ENCODE results near the gene MEGF10.

The MEGF10 gene

GRCh38 chr5:127506616-127507015 lies 216.0 kb downstream of the MEGF10 start:
- H3K27ac ChIP-seq: no peak overlapping the region
- H3K4me3 ChIP-seq: no peak overlapping the region
- DNase-seq (ENCODE audit: low spot score): no peak
- TF ChIP-seq, protein P1, sequence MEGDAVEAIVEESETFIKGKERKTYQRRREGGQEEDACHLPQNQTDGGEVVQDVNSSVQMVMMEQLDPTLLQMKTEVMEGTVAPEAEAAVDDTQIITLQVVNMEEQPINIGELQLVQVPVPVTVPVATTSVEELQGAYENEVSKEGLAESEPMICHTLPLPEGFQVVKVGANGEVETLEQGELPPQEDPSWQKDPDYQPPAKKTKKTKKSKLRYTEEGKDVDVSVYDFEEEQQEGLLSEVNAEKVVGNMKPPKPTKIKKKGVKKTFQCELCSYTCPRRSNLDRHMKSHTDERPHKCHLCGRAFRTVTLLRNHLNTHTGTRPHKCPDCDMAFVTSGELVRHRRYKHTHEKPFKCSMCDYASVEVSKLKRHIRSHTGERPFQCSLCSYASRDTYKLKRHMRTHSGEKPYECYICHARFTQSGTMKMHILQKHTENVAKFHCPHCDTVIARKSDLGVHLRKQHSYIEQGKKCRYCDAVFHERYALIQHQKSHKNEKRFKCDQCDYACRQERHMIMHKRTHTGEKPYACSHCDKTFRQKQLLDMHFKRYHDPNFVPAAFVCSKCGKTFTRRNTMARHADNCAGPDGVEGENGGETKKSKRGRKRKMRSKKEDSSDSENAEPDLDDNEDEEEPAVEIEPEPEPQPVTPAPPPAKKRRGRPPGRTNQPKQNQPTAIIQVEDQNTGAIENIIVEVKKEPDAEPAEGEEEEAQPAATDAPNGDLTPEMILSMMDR (IDR thresholded peaks at IDR 0.05): no peak

DNA sequence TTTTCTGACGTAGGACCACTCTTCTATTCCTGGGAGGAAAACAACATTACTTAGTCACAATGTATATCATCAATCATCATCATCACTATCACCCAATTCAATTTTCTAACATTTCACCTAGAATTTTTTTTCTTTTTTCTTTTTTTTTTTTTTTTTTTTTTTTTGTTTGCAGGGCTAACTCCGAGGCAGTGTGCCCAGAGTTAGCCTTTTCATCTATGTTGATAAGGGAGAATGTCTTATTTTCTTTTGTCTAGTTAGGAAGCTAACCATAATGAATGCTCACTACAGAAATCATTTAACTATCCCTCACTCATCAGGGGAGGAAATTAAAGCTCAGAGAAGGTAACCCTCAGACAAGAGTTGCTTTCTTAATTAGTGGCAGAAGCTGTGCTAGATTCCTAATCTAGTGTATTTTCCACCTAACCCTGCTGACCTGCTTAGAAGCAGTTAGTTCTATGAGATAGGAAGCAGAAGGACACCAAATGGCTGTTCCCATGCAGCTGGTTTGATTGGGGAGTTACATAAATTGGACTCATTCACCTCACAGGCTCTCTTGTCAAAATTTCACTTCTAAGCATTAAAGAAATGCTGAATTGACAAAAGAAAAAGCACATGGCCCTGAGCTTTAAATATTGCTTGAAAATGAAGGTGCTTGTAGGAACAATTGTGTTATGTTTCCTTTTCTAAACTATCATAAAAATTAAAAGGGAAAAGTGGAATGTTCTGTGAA lies 218.2 kb downstream of the MEGF10 start:
- no peak overlapping the region for H3K27ac ChIP-seq
- DNase-seq (ENCODE audit: low spot score): no peak
- no peak overlapping the region for H3K4me3 ChIP-seq
- TF ChIP-seq, protein P1 (IDR thresholded peaks at IDR 0.05): no peak
